K562 (cell line): Measurements from ENCODE around the gene ATF4. TPM values are rescaled to one million over a fixed set of nuclear protein-coding genes. Genes with fewer than 3 reads are reported as not detected.

Source experiments
- DEAF1 ChIP-seq: fragments of 450-650 bp; formaldehyde crosslinking; IDR thresholded peaks from 2 replicates; pipeline ENCODE4 v1.4.0; 2020; ENCODE audit warnings: mild to moderate bottlenecking, moderate library complexity
- HEY1 ChIP-seq: fragments of 250-450 bp; sonication (Bioruptor Pico); IDR thresholded peaks from 2 replicates; pipeline ENCODE4 v1.5.0; 2020; ENCODE audit warnings: mild to moderate bottlenecking, moderate library complexity, borderline replicate concordance
- NFE2L1 ChIP-seq: fragments of 450-650 bp; IDR thresholded peaks from 2 replicates; pipeline ENCODE4 v1.6.1; 2016; ENCODE audit warnings: missing genetic modification characterization, low read depth, mild to moderate bottlenecking, missing compliant biosample characterization, moderate library complexity, borderline replicate concordance
- POLR2AphosphoS5 ChIP-seq: IDR thresholded peaks from 2 replicates; pipeline ENCODE4 v1.6.1; 2011; ENCODE audit warnings: mild to moderate bottlenecking, low read depth, low read length, moderate library complexity; ENCODE audit not compliant: control insufficient read depth, insufficient read depth
- PRMT5 ChIP-seq: sonication (generic); formaldehyde crosslinking; IDR thresholded peaks from 2 replicates; pipeline ENCODE4 v1.5.0; 2020; ENCODE audit warnings: missing genetic modification reagents
- SREBF1 ChIP-seq: fragments of 150-350 bp; IDR thresholded peaks from 2 replicates; pipeline ENCODE4 v1.6.1; 2014; ENCODE audit warnings: antibody characterized with exemption, low read depth, low read length, borderline replicate concordance
- ZNF407 ChIP-seq: fragments of 450-650 bp; IDR thresholded peaks from 2 replicates; pipeline ENCODE4 v1.6.1; 2016; ENCODE audit warnings: low read depth
- polyA plus RNA-seq, 8 experiments: library from polyadenylated mRNA; depleted of rRNA in 4 of 8; stranded (reverse) in 5 of 8; unstranded in 3 of 8; fragments of >200 nt; fragmentation: Nextera tagmentation in 2 of 8; fragmentation: Illumina TruSeq in 1 of 8; extraction: Ambion mirVana in 2 of 8; extraction: Trizol in 1 of 8; gene quantifications; 2 replicates each; pipeline versions ENCODE4 v1.2.1 to v1.2.3, GENCODE V29; 2011 to 2014; ENCODE audit warnings: inconsistent platforms in 1 of 8, missing spikeins in 1 of 8
- total RNA-seq, 7 experiments: library from RNA; depleted of rRNA in 6 of 7; stranded (reverse); fragments of >200 nt in 6 of 7; fragmentation: Illumina TruSeq in 2 of 7; extraction: Trizol in 2 of 7; gene quantifications; 2 replicates each; pipeline versions ENCODE4 v1.2.1 to v1.2.3, GENCODE V29; 2011 to 2021; ENCODE audit warnings: low replicate concordance in 1 of 7

Gene ATF4
- total and polyA plus RNA-seq, 9 of the 15 experiments (the other 6 are each of a cell fraction or from before 2014, with no cell fraction given) = 93.1 to 723 (median 355) TPM

GRCh38 chr22:39500101-39500500, 20.3 kb upstream of the ATF4 start (continued):
- TF ChIP-seq HEY1 (no peak), ZNF407 (no peak), POLR2AphosphoS5 (no peak), NFE2L1 (no peak), DEAF1 (CRISPR knock-in tag) (no peak), PRMT5 (CRISPR knock-in tag) (no peak), SREBF1 (no peak)
